Ovary (tissue), 1 donor: Measurements from ENCODE around the gene RASIP1.

Source experiments
- EP300 ChIP-seq: sonication (generic); formaldehyde crosslinking; IDR thresholded peaks from one replicate; pipeline ENCODE4 v1.6.1; 2017; ENCODE audit warnings: antibody characterized with exemption
- POLR2A ChIP-seq: fragments of 450-650 bp; IDR thresholded peaks from one replicate; pipeline ENCODE4 v1.6.1; 2017; ENCODE audit warnings: antibody characterized with exemption, mild to moderate bottlenecking, moderate library complexity

GRCh38 chr19:48738557-48739403, 1.6 kb downstream of the RASIP1 start:
- TF ChIP-seq POLR2A (peak; percentile 19), EP300 (no peak)
